NB4 (cell line): ENCODE measurements around the gene TMEM38A.
A peak's percentile ranks its signal among the peaks of the same experiment; 100 is the strongest.

Source experiments
- DNase-seq: peaks from one replicate; pipeline ENCODE4 v3.0.0; 2010; ENCODE audit warnings: low read depth
- H3K4me3 ChIP-seq: one replicate; pipeline ENCODE4 v1.5.1; 2011; ENCODE audit warnings: mild to moderate bottlenecking, low read depth, low read length, moderate library complexity
- MYC ChIP-seq: IDR thresholded peaks from 2 replicates; pipeline ENCODE4 v1.6.1; 2011; ENCODE audit warnings: low read depth, low read length
- POLR2A ChIP-seq: IDR thresholded peaks from 2 replicates; pipeline ENCODE4 v1.6.1; 2011; ENCODE audit warnings: mild to moderate bottlenecking; ENCODE audit not compliant: insufficient read length; ENCODE audit errors: extremely low read depth
- TF ChIP-seq, protein P1 (sequence below): IDR thresholded peaks from 2 replicates; pipeline ENCODE4 v1.6.1; 2011; ENCODE audit warnings: low read depth, low read length
- TF ChIP-seq, protein P2 (sequence below): IDR thresholded peaks from one replicate; pipeline ENCODE4 v1.5.1; 2012; ENCODE audit warnings: low read depth, low read length

TMEM38A gene

DNA sequence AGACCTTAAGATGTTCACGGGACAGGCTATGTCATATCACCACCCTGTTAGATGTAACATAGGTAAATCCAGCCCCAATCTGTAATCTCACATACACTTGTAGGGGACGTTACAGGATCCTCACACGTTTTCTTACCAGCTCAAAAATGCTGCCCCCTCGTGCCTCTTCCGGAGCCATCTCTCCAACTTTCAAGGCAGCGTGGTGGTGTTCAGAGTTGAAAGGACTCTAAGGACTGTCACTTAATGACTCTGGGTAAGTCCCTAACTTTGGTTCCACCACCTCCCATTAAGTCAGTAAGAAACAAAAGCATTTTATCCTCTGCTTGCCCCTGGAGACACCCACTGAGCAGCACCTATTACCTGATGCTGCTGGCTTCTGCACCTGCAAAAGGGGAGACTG is 37.4 kb upstream of the TMEM38A start:
- no peak for DNase-seq
- TF ChIP-seq POLR2A (no peak), MYC (no peak)
- TF ChIP-seq, protein P1, sequence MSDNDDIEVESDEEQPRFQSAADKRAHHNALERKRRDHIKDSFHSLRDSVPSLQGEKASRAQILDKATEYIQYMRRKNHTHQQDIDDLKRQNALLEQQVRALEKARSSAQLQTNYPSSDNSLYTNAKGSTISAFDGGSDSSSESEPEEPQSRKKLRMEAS = no peak
- TF ChIP-seq, protein P2, sequence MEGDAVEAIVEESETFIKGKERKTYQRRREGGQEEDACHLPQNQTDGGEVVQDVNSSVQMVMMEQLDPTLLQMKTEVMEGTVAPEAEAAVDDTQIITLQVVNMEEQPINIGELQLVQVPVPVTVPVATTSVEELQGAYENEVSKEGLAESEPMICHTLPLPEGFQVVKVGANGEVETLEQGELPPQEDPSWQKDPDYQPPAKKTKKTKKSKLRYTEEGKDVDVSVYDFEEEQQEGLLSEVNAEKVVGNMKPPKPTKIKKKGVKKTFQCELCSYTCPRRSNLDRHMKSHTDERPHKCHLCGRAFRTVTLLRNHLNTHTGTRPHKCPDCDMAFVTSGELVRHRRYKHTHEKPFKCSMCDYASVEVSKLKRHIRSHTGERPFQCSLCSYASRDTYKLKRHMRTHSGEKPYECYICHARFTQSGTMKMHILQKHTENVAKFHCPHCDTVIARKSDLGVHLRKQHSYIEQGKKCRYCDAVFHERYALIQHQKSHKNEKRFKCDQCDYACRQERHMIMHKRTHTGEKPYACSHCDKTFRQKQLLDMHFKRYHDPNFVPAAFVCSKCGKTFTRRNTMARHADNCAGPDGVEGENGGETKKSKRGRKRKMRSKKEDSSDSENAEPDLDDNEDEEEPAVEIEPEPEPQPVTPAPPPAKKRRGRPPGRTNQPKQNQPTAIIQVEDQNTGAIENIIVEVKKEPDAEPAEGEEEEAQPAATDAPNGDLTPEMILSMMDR = no peak
- no peak overlapping the region for H3K4me3 ChIP-seq

DNA sequence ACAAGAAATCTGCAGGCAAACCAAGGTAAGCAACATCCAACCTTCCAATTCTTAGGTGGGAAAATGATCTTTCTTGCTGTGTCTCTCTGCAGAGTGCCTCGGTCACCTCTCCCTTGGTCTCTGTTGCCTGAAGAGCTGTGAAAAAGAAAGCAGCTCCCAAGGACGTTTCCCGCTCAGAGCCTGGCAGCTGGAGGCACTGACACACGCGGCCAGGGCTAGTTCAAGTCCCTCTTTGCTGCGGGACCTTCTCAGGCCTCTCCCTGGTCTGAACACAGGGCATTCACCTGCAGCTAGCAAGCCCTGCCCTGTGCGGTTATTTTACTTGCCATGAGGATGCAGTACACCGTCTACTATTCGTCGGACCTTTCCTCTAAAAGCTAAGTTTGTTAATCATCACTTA is 36.7 kb upstream of the TMEM38A start:
- DNase-seq = no peak
- TF ChIP-seq, protein P1 = no peak
- TF ChIP-seq MYC = no peak
- no peak for TF ChIP-seq POLR2A
- TF ChIP-seq, protein P2 = no peak
- H3K4me3 ChIP-seq = no peak overlapping the region

GRCh38 chr19:16625163-16625958 is 35.6 kb upstream of the TMEM38A start:
- H3K4me3 ChIP-seq = peak overlapping the region; percentile 91

GRCh38 chr19:16626796-16627192 is 34.1 kb upstream of the TMEM38A start:
- TF ChIP-seq POLR2A = no peak
- TF ChIP-seq, protein P2 = no peak
- no peak for TF ChIP-seq MYC
- TF ChIP-seq, protein P1 = no peak
- DNase-seq = no peak
- peak overlapping the region; percentile 91 for H3K4me3 ChIP-seq

More at GRCh38 chr19:16625163-16625958, 35.6 kb upstream of the TMEM38A start:
- TF ChIP-seq MYC = no peak
- TF ChIP-seq, protein P2 = no peak
- TF ChIP-seq, protein P1 = no peak
- TF ChIP-seq POLR2A = no peak
- no peak for DNase-seq

DNA sequence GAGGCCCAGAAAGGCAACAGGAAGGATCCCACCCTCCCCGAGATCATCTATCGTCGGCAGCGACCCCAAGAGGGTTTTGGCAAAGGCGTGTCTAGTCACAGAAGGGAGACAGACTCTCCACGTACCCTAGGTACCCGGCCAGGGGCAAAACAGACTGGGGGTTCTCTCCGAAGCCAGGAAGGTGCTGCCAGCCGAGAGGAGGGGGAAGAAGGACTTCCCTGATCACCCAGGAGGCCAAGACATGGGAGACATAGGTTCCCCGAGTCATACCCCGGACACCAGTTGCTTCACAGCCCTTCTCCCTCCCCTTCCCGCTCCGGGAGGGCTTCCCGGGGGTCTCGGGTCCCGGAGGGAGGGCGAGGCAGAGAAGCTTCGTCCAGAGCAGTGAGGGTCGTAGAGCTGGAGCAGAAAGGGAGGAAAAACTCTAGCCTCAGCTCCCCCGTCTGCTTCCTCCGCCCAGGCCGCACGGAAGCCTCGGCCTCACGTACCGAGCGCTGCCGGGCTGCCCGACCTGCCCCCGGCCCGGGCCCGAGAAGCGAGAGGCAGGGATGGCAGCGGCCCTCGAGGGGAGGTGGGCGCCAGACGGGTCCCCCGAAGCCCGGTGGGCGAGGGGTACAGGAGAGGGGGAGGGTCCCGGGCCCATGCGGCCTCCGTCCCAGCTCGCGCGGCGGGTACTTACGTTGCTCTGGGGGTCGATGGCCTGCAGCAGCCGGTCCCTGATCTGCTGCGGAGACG is 33.6 kb upstream of the TMEM38A start:
- peak; percentile 55 for DNase-seq
- TF ChIP-seq MYC = no peak
- TF ChIP-seq, protein P2 = peak; percentile 3
- peak overlapping the region; percentile 91 for H3K4me3 ChIP-seq
